CD14-positive monocyte (primary cell): ENCODE measurements around the gene CDH16. TPM values are rescaled to one million over a fixed set of nuclear protein-coding genes. Genes with fewer than 3 reads are reported as not detected.

Experiments
- DNase-seq, 3 donors: peaks; one replicate each; pipeline ENCODE4 v3.0.0-alpha.2; 2011 to 2022
- H2AFZ ChIP-seq: 2 replicates; pipeline ENCODE4 v1.6.0; 2012; ENCODE audit warnings: mild to moderate bottlenecking, low read depth, low read length, inconsistent platforms; ENCODE audit not compliant: insufficient read depth, poor library complexity, severe bottlenecking
- H3K27ac ChIP-seq, 2 donors: 1 replicate in 1 of 2; 2 replicates in 1 of 2; pipeline ENCODE4 v1.5.1; 2012 to 2013; ENCODE audit warnings: low read length in 2 of 2, control low read depth in 1 of 2, inconsistent platforms in 1 of 2, low read depth in 1 of 2, mild to moderate bottlenecking in 1 of 2
- H3K27me3 ChIP-seq, 2 donors: one replicate each; pipeline versions ENCODE4 v1.6.0 to v1.6.1; 2011 to 2013; ENCODE audit warnings: low read length in 2 of 2; ENCODE audit not compliant: control insufficient read depth in 2 of 2, insufficient read depth in 2 of 2
- H3K36me3 ChIP-seq, 2 donors: replicated peaks in 1 of 2; 1 replicate in 1 of 2; 2 replicates in 1 of 2; pipeline versions ENCODE4 v1.5.1 to v1.6.1; 2012 to 2013; ENCODE audit warnings: low read length in 2 of 2, control low read depth in 1 of 2, inconsistent platforms in 1 of 2, mild to moderate bottlenecking in 1 of 2; ENCODE audit not compliant: insufficient read depth in 2 of 2, control insufficient read depth in 1 of 2
- H3K4me1 ChIP-seq, 2 donors: 1 replicate in 1 of 2; 2 replicates in 1 of 2; pipeline versions ENCODE4 v1.5.1 to v1.6.1; 2012 to 2013; ENCODE audit warnings: low read length in 2 of 2, control low read depth in 1 of 2, inconsistent platforms in 1 of 2, mild to moderate bottlenecking in 1 of 2, moderate library complexity in 1 of 2; ENCODE audit not compliant: insufficient read depth in 2 of 2, control insufficient read depth in 1 of 2
- H3K4me2 ChIP-seq: replicated peaks from 2 replicates; pipeline ENCODE3; 2012; ENCODE audit warnings: low read length, moderate library complexity, mild to moderate bottlenecking; ENCODE audit not compliant: poor library complexity, severe bottlenecking; ENCODE audit errors: extremely low read depth
- H3K4me3 ChIP-seq, 3 experiments: fragments of 200-600 bp in 1 of 3; sonication (generic) in 1 of 3; replicated peaks in 1 of 3; 1 replicate in 2 of 3; 2 replicates in 1 of 3; pipeline ENCODE4 v1.5.1; 2011 to 2013; ENCODE audit warnings: low read length in 3 of 3, mild to moderate bottlenecking in 3 of 3, control low read depth in 2 of 3, low read depth in 2 of 3, inconsistent platforms in 1 of 3, moderate library complexity in 1 of 3
- H3K79me2 ChIP-seq: 2 replicates; pipeline ENCODE4 v1.6.0; 2012; ENCODE audit warnings: mild to moderate bottlenecking, control low read depth, inconsistent platforms, low read length, moderate library complexity; ENCODE audit not compliant: insufficient read depth
- H3K9ac ChIP-seq: 2 replicates; pipeline ENCODE4 v1.6.0; 2017; ENCODE audit warnings: low read length, mild to moderate bottlenecking; ENCODE audit not compliant: insufficient read depth, poor library complexity, severe bottlenecking
- H3K9me3 ChIP-seq, 2 donors: replicated peaks in 1 of 2; 1 replicate in 1 of 2; 2 replicates in 1 of 2; pipeline versions ENCODE4 v1.5.1 to v1.6.1; 2012 to 2013; ENCODE audit warnings: low read length in 2 of 2, control low read depth in 1 of 2; ENCODE audit not compliant: control insufficient read depth in 1 of 2, insufficient read depth in 1 of 2
- H4K20me1 ChIP-seq: 2 replicates; pipeline ENCODE4 v1.6.0; 2012; ENCODE audit warnings: mild to moderate bottlenecking, low read length, control low read depth, moderate library complexity; ENCODE audit not compliant: insufficient read depth
- H3K27ac Mint-ChIP-seq, 7 donors: one replicate each; pipeline ENCODE4 v1.8.0; 2020; ENCODE audit warnings: mild to moderate bottlenecking in 7 of 7, mixed read lengths in 7 of 7, moderate library complexity in 6 of 7, inconsistent platforms in 2 of 7
- H3K27me3 Mint-ChIP-seq, 3 donors: one replicate each; pipeline ENCODE4 v1.8.0; 2021 to 2022; ENCODE audit warnings: low read depth in 3 of 3, mild to moderate bottlenecking in 3 of 3, mixed read lengths in 3 of 3, moderate library complexity in 3 of 3, inconsistent platforms in 1 of 3
- H3K36me3 Mint-ChIP-seq, 2 donors: one replicate each; pipeline ENCODE4 v1.8.0; 2020; ENCODE audit warnings: mixed read lengths in 2 of 2, inconsistent platforms in 1 of 2, mild to moderate bottlenecking in 1 of 2
- H3K4me1 Mint-ChIP-seq: one replicate; pipeline ENCODE4 v1.8.0; 2020; ENCODE audit warnings: mild to moderate bottlenecking, mixed read lengths
- H3K4me3 Mint-ChIP-seq, 2 donors: one replicate each; pipeline ENCODE4 v1.8.0; 2020; ENCODE audit warnings: mild to moderate bottlenecking in 2 of 2, mixed read lengths in 2 of 2, moderate library complexity in 1 of 2
- H3K9me3 Mint-ChIP-seq, 7 donors: one replicate each; pipeline ENCODE4 v1.8.0; 2020 to 2022; ENCODE audit warnings: mixed read lengths in 7 of 7, mild to moderate bottlenecking in 6 of 7, moderate library complexity in 6 of 7, inconsistent platforms in 2 of 7
- WGBS: methylation state at CpG from one replicate; pipeline ENCODE4 v1.1.5; 2013; ENCODE audit warnings: missing lambda C conversion rate; ENCODE audit not compliant: insufficient coverage; 5-methylcytosine and 5-hydroxymethylcytosine counted together
- intact Hi-C, 2 donors: fragments of 100-400 bp; cut with micrococcal nuclease; formaldehyde crosslinking; loops; one replicate each; pipeline versions ENCODE4 v1.15.0 to v1.15.1; 2023
- polyA plus RNA-seq, 3 donors: library from polyadenylated mRNA; depleted of rRNA in 1 of 3; unstranded in 2 of 3; stranded (reverse) in 1 of 3; fragments of 300-500 nt in 2 of 3; fragments of >200 nt in 1 of 3; fragmentation: Illumina TruSeq in 2 of 3; gene quantifications; 1 replicate in 2 of 3; 2 replicates in 1 of 3; pipeline ENCODE4 v1.2.3, GENCODE V29; 2012 to 2021
- TF ChIP-seq, protein P1 (sequence below): fragments of 200-600 bp; IDR thresholded peaks from one replicate; pipeline ENCODE4 v1.8.0; 2022; ENCODE audit warnings: antibody characterized with exemption, mild to moderate bottlenecking

Gene CDH16
- polyA plus RNA-seq, 3 donors: not detected

DNA sequence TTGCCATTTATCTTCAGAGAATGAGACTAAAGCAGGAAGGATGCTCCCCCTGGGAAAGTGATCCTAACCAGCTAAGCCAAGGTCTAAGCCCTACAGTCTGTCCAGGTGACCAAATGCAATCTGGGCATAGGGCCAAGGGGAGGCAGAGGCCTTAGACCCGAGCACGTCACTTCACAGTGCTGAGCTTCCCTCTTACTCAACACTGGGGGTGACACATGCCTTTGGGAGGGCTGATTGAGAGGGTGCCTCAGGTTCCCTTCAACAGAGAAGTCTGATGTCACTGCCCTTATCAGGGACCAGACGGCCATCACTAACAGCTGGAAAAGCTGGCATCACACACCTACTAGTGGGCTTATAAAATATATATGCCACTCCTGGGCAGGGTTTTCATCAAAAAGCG lies 11.5 kb upstream of the CDH16 start:
- Mint-ChIP-seq H3K27me3 (peaks cover 15 to 28% (median 23%) of the 10 kb centered on the region in 3 donors), H3K9me3 (peaks cover 0 to 8% (median 4%) of the 10 kb centered on the region in 7 donors), H3K4me3 (peak overlapping the region in 1 of 2 donors; percentile 27), H3K4me1 (peaks cover 46% of the 10 kb centered on the region), H3K27ac (peak overlapping the region in 3 of 7 donors; percentile 11 to 50 (median 35)), H3K36me3 (peaks cover 25 to 41% of the 10 kb centered on the region in 2 donors)
- TF ChIP-seq, protein P1, sequence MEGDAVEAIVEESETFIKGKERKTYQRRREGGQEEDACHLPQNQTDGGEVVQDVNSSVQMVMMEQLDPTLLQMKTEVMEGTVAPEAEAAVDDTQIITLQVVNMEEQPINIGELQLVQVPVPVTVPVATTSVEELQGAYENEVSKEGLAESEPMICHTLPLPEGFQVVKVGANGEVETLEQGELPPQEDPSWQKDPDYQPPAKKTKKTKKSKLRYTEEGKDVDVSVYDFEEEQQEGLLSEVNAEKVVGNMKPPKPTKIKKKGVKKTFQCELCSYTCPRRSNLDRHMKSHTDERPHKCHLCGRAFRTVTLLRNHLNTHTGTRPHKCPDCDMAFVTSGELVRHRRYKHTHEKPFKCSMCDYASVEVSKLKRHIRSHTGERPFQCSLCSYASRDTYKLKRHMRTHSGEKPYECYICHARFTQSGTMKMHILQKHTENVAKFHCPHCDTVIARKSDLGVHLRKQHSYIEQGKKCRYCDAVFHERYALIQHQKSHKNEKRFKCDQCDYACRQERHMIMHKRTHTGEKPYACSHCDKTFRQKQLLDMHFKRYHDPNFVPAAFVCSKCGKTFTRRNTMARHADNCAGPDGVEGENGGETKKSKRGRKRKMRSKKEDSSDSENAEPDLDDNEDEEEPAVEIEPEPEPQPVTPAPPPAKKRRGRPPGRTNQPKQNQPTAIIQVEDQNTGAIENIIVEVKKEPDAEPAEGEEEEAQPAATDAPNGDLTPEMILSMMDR: no peak
- Histone ChIP-seq H3K4me1 (peaks cover 24 to 33% of the 10 kb centered on the region in 2 donors), H2AFZ (no peak overlapping the region), H3K27ac (no peak overlapping the region), H4K20me1 (peaks cover 8% of the 10 kb centered on the region), H3K36me3 (peaks cover 5 to 17% of the 10 kb centered on the region in 2 donors), H3K9ac (no peak overlapping the region), H3K9me3 (peaks cover 0 to 6% of the 10 kb centered on the region in 2 donors), H3K79me2 (peaks cover 26% of the 10 kb centered on the region), H3K27me3 (peaks cover 9 to 22% of the 10 kb centered on the region in 2 donors), H3K4me3 (no peak overlapping the region), H3K4me2 (no peak overlapping the region)
- WGBS: 40% methylated on average over 3 of the region's 4 CpGs
- DNase-seq: peak in 2 of 3 donors; percentile 21 to 64
- intact Hi-C loops: loop anchor here in 1 of 2 donors (5.0 kb wide), 1 partner anchor 33 kb away; no protein-coding TSS in a partner anchor

DNA sequence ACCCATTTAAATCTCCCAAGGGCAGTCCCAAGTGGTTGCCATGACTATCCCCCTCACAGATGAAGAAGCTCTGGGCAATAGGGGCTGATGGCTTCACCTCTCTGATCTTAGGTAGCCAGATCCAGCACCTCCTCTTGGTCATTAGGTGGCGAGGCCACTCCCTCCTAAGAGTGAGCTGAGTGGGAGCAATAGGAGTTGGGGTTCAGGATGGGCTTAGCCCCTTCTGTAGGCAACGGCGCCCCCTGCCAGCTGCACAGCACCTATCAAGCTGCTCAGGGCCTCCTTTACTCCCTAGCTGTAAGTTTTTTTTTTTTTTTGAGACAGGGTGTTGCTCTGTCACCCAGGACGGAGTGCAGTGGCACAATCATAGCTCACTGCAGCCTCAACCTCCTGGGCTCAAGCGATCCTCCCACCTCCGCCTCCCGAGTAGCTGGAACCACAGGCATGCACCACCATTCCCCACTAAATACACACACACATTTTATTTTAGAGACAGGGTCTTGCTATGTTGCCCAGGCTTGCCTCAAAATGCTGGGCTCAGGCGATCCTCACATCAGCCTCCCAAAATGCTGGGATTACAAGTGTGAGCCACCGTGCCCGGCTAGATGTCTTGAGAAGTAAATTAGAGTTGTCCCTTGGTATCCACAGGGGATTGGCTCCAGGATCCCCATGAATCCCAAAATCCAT lies 10.2 kb upstream of the CDH16 start:
- Histone ChIP-seq H3K4me3 (no peak overlapping the region), H3K9ac (no peak overlapping the region), H3K4me1 (peaks cover 26 to 37% of the 10 kb centered on the region in 2 donors), H4K20me1 (peaks cover 5% of the 10 kb centered on the region), H3K27ac (no peak overlapping the region), H3K79me2 (peaks cover 13% of the 10 kb centered on the region), H3K27me3 (peaks cover 17 to 33% of the 10 kb centered on the region in 2 donors), H3K36me3 (peaks cover 5 to 17% of the 10 kb centered on the region in 2 donors), H3K4me2 (no peak overlapping the region), H2AFZ (no peak overlapping the region), H3K9me3 (peaks cover 0 to 6% of the 10 kb centered on the region in 2 donors)
- intact Hi-C loops: no loop called here
- no peak for DNase-seq
- peaks cover 0 to 11% (median 8%) of the 10 kb centered on the region in 7 donors for H3K9me3 Mint-ChIP-seq
- WGBS: 97% methylated on average over 4 of the region's 10 CpGs
- peaks cover 27 to 42% (median 35%) of the 10 kb centered on the region in 3 donors for H3K27me3 Mint-ChIP-seq
- H3K4me3 Mint-ChIP-seq: no peak overlapping the region
- H3K4me1 Mint-ChIP-seq: peaks cover 44% of the 10 kb centered on the region
- H3K27ac Mint-ChIP-seq: peak overlapping the region in 1 of 7 donors; percentile 19
- TF ChIP-seq, protein P1: no peak
- H3K36me3 Mint-ChIP-seq: peaks cover 26 to 41% of the 10 kb centered on the region in 2 donors
